ENCODE results near the gene KDM2B. TPM values are rescaled to one million over a fixed set of nuclear protein-coding genes. Genes with fewer than 3 reads are reported as not detected.

Gene KDM2B
- total and polyA plus RNA-seq, 2 donors from 2014 or later, result 6.2 to 19.7 TPM

DNA sequence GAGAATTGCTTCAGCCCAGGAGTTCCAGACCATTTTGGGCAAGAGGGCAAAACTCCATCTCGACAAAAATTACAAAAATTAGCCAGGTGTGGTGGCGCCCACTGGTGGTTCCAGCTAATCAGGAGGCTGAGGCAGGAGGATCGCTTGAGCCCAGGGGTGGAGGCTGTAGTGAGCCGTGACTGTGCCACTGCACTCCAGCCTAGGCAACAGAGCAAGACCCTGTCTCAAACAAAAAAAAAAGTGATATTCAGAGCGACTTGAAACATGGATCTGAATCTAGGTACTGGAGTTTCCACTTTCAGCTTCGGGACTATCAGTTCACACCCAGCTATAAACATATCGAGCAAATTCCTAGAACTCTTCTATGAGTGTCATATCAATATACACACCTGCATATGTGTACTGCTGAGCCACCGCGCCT lies 197.2 kb downstream of the KDM2B start:
- no peaks in the 10 kb centered on the region for H3K27me3 ChIP-seq (ENCODE audit: control insufficient read depth, insufficient read depth, low read length)
- H3K9me3 ChIP-seq (ENCODE audit: control insufficient read depth in 2 of 3, insufficient read depth in 1 of 3, low read length in 3 of 3), result no peaks in the 10 kb centered on the region
- no peaks in the 10 kb centered on the region for H3K4me1 ChIP-seq (ENCODE audit: control insufficient read depth in 2 of 3, insufficient read depth in 2 of 3, low read depth in 1 of 3, low read length in 3 of 3)
- intact Hi-C loops (cut with DNase I), result no loop called here
- no peak overlapping the region for H3K9ac ChIP-seq (ENCODE audit: low read length in 3 of 3)
- FAIRE-seq, result no peak
- no peak for DNase-seq
- no peaks in the 10 kb centered on the region for H3K36me3 ChIP-seq (ENCODE audit: control insufficient read depth in 2 of 3, insufficient read depth in 3 of 3, low read length in 3 of 3)
- H3K27ac ChIP-seq (ENCODE audit: low read depth in 2 of 2, low read length in 2 of 2), result no peak overlapping the region
- H3K4me3 ChIP-seq (ENCODE audit: low read length in 3 of 3), result no peak overlapping the region
- TF ChIP-seq, protein P1, sequence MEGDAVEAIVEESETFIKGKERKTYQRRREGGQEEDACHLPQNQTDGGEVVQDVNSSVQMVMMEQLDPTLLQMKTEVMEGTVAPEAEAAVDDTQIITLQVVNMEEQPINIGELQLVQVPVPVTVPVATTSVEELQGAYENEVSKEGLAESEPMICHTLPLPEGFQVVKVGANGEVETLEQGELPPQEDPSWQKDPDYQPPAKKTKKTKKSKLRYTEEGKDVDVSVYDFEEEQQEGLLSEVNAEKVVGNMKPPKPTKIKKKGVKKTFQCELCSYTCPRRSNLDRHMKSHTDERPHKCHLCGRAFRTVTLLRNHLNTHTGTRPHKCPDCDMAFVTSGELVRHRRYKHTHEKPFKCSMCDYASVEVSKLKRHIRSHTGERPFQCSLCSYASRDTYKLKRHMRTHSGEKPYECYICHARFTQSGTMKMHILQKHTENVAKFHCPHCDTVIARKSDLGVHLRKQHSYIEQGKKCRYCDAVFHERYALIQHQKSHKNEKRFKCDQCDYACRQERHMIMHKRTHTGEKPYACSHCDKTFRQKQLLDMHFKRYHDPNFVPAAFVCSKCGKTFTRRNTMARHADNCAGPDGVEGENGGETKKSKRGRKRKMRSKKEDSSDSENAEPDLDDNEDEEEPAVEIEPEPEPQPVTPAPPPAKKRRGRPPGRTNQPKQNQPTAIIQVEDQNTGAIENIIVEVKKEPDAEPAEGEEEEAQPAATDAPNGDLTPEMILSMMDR (IDR thresholded peaks at IDR 0.05; ENCODE audit: borderline replicate concordance, extremely low read depth, insufficient read depth), result no peak

DNA sequence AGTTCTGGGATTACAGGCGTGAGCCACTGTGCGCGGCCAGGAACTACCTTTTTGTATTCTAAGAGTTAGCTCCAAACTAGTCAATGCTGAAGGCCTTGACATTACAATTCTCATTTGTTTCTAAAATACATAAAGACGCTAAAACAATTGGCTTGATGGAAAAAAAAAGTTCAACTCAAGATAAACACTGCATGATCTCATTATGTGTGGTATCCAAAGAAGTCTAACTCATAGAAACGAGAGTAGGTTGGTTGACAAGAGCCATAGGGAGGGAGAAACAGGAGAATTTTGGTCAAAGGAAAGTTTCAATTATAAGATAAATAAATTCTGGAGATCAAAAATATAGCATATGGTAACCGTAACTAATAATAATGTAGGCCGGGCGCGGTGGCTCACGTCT lies 200.9 kb downstream of the KDM2B start:
- no peak for FAIRE-seq
- Histone ChIP-seq H3K36me3 (ENCODE audit: control insufficient read depth in 2 of 3, insufficient read depth in 3 of 3, low read length in 3 of 3) (no peaks in the 10 kb centered on the region), H3K9me3 (ENCODE audit: control insufficient read depth in 2 of 3, insufficient read depth in 1 of 3, low read length in 3 of 3) (no peaks in the 10 kb centered on the region), H3K27ac (ENCODE audit: low read depth in 2 of 2, low read length in 2 of 2) (no peak overlapping the region), H3K4me1 (ENCODE audit: control insufficient read depth in 2 of 3, insufficient read depth in 2 of 3, low read depth in 1 of 3, low read length in 3 of 3) (peaks cover 0 to 2% (median 0%) of the 10 kb centered on the region in 3 donors), H3K27me3 (ENCODE audit: control insufficient read depth, insufficient read depth, low read length) (no peaks in the 10 kb centered on the region), H3K4me3 (ENCODE audit: low read length in 3 of 3) (no peak overlapping the region), H3K9ac (ENCODE audit: low read length in 3 of 3) (no peak overlapping the region)
- TF ChIP-seq, protein P1 (IDR thresholded peaks at IDR 0.05; ENCODE audit: borderline replicate concordance, extremely low read depth, insufficient read depth), result no peak
- intact Hi-C loops (cut with DNase I), result no loop called here
- DNase-seq, result no peak

Small RNAs within 50 kb of the gene (microRNA-seq; reads per million reads assigned to microRNA genes)
- not detected for gene MIR7107

Other genes with a start within 250 kb of the KDM2B start
- 84.3 TPM for gene ANAPC5, start 228.6 kb downstream of the KDM2B start, total RNA-seq
- gene ANAPC5, start 228.6 kb downstream of the KDM2B start, polyA plus RNA-seq (ENCODE audit: insufficient read depth, low read depth, low replicate concordance), result 85.1 TPM
- gene RNF34, start 180.9 kb downstream of the KDM2B start, total RNA-seq, result 48.1 TPM
- 18.8 TPM for gene RNF34, start 180.9 kb downstream of the KDM2B start, polyA plus RNA-seq (ENCODE audit: insufficient read depth, low read depth, low replicate concordance)
- 16.5 TPM for gene ORAI1, start 45.5 kb upstream of the KDM2B start, total RNA-seq
- gene ORAI1, start 45.5 kb upstream of the KDM2B start, polyA plus RNA-seq (ENCODE audit: insufficient read depth, low read depth, low replicate concordance), result 18.2 TPM
- 1.9 TPM for gene MORN3, start 88.6 kb upstream of the KDM2B start, total RNA-seq
- gene MORN3, start 88.6 kb upstream of the KDM2B start, polyA plus RNA-seq (ENCODE audit: insufficient read depth, low read depth, low replicate concordance), result 1.5 TPM
- 14.2 TPM for gene TMEM120B, start 131.7 kb upstream of the KDM2B start, total RNA-seq
- 9.0 TPM for gene TMEM120B, start 131.7 kb upstream of the KDM2B start, polyA plus RNA-seq (ENCODE audit: insufficient read depth, low read depth, low replicate concordance)
- 42.6 TPM for gene RHOF, start 212.7 kb upstream of the KDM2B start, total RNA-seq
- gene RHOF, start 212.7 kb upstream of the KDM2B start, polyA plus RNA-seq (ENCODE audit: insufficient read depth, low read depth, low replicate concordance), result 23.9 TPM
- gene SETD1B, start 223.0 kb upstream of the KDM2B start, total RNA-seq, result 34.5 TPM
- 3.5 TPM for gene SETD1B, start 223.0 kb upstream of the KDM2B start, polyA plus RNA-seq (ENCODE audit: insufficient read depth, low read depth, low replicate concordance)

All from kidney (tissue), 14 donors.